Right lobe of liver (tissue), 6 donors: Measurements from ENCODE around the gene PDIA2. TPM values are rescaled to one million over a fixed set of nuclear protein-coding genes. Genes with fewer than 3 reads are reported as not detected.
A peak's percentile ranks its signal among the peaks of the same experiment; 100 is the strongest.

Source experiments
- ATAC-seq, 4 donors: fragments of 200-7000 bp; cut with Tn5 transposase; one replicate each; pipeline ENCODE4 v1.9.1; 2020; ENCODE audit warnings: mild to moderate bottlenecking in 4 of 4, moderate library complexity in 4 of 4
- DNase-seq, 3 donors: peaks; one replicate each; pipeline ENCODE4 v3.0.0-alpha.2; 2020
- H3K27ac ChIP-seq, 3 donors: fragments of 200-600 bp; one replicate each; pipeline ENCODE4 v1.8.0; 2022
- H3K27me3 ChIP-seq, 2 donors: fragments of 200-600 bp; one replicate each; pipeline ENCODE4 v1.8.0; 2022
- H3K36me3 ChIP-seq, 4 donors: fragments of 200-600 bp; sonication (generic) in 1 of 4; one replicate each; pipeline versions ENCODE4 v1.5.1 to v1.8.0; 2017 to 2022; ENCODE audit warnings: control low read depth in 1 of 4
- H3K4me1 ChIP-seq, 4 donors: fragments of 200-600 bp; sonication (generic) in 1 of 4; one replicate each; pipeline versions ENCODE4 v1.5.1 to v1.8.0; 2017 to 2022; ENCODE audit warnings: control low read depth in 1 of 4
- H3K4me3 ChIP-seq, 3 donors: fragments of 200-600 bp; one replicate each; pipeline ENCODE4 v1.8.0; 2022
- H3K9me3 ChIP-seq, 4 donors: fragments of 200-600 bp; sonication (generic) in 1 of 4; one replicate each; pipeline versions ENCODE4 v1.5.1 to v1.8.0; 2017 to 2022; ENCODE audit warnings: control low read depth in 1 of 4
- POLR2A ChIP-seq: fragments of 450-650 bp; IDR thresholded peaks from one replicate; pipeline ENCODE4 v1.6.1; 2017; ENCODE audit warnings: antibody characterized with exemption, mild to moderate bottlenecking
- WGBS: methylation state at CpG from one replicate; pipeline ENCODE4 v1.1.6; 2018; ENCODE audit warnings: low coverage, low lambda C conversion rate; ENCODE audit not compliant: insufficient coverage; ENCODE audit errors: missing lambda C conversion rate; 5-methylcytosine and 5-hydroxymethylcytosine counted together
- intact Hi-C, 2 donors: fragments of 100-400 bp; cut with DNase I; formaldehyde crosslinking; loops; one replicate each; pipeline versions ENCODE4 v1.11.2 to v1.14.1; 2022
- total RNA-seq, 6 experiments: library from RNA; depleted of rRNA in 2 of 6; stranded (reverse); fragments of >200 nt in 2 of 6; fragmentation: NEBNext Ultra II Directional in 3 of 6; extraction: Animal tissue kit (Norgen Biotek cat#: 25700) in 3 of 6; gene quantifications; one replicate each; pipeline versions ENCODE4 v1.1.0 to v1.2.4, GENCODE V29; 2016 to 2023
- TF ChIP-seq, protein P1 (sequence below), 4 donors: fragments of 200-600 bp in 3 of 4; fragments of 450-650 bp in 1 of 4; IDR thresholded peaks; one replicate each; pipeline versions ENCODE4 v1.5.1 to v1.8.0; 2016 to 2022; ENCODE audit warnings: antibody characterized with exemption in 4 of 4, mild to moderate bottlenecking in 2 of 4
- donor health status: DM: no; HTN: yes; CAD: no.
- donor health status: DM: no; HTN: no; CAD: no.
- donor health status: DM: no; HTN: no; CAD: no.
- donor health status: DM: no; HTN: yes; CAD: no.
- donor health status: DM: no; HTN: yes; CAD: no.

PDIA2 gene
- total RNA-seq, 6 experiments from 2014 or later = not detected

DNA sequence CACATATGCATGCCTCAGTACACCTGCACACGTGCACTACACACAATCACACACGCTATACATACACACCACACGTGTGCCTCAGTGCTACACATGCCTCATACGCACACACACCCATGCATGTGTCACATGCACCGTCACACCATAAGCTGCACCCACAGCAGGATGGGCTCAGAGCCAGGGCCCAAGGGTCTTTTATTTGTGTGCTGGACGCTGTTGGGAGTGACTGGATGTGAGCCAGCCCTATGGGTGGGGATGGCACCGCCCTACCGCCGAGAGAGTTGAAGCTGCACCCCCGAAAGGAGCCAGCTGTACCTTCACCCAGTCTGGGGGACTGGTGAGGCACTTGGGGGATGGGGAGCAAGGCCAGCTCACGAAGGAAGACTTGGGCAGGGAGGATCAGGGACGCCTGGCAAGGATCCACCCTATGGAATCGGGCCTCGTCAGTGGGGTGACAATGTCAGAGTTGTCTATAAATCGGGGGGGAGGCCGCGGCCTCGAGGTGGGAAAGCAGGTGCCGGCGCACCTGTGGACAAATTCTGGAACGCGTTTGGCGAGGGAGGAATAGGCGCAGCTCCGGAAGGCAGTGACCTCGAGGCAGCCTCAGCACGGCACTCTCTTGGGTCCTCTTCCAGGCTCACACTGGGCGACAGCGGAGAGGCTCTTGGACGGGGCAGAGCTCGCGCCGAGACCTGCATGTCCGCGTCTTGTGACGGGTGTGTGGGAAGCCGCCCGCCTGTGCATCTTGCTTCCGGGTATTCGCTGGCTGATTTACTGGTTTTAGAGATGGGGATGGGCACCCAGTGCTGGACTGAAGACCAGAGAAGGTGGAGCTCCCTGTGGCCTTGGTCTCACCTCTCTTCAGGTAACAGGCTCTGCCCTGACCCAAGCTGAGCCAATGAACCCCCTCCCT, 14.6 kb upstream of the PDIA2 start:
- WGBS = 56% methylated on average over 9 of the region's 40 CpGs
- Histone ChIP-seq H3K27me3 (no peaks in the 10 kb centered on the region), H3K4me3 (no peak overlapping the region), H3K36me3 (peaks cover 0 to 4% (median under 1%) of the 10 kb centered on the region in 4 donors), H3K27ac (no peak overlapping the region), H3K9me3 (no peaks in the 10 kb centered on the region), H3K4me1 (no peaks in the 10 kb centered on the region)
- intact Hi-C loops = no loop called here
- DNase-seq = no peak
- TF ChIP-seq POLR2A = no peak
- ATAC-seq = no peak

DNA sequence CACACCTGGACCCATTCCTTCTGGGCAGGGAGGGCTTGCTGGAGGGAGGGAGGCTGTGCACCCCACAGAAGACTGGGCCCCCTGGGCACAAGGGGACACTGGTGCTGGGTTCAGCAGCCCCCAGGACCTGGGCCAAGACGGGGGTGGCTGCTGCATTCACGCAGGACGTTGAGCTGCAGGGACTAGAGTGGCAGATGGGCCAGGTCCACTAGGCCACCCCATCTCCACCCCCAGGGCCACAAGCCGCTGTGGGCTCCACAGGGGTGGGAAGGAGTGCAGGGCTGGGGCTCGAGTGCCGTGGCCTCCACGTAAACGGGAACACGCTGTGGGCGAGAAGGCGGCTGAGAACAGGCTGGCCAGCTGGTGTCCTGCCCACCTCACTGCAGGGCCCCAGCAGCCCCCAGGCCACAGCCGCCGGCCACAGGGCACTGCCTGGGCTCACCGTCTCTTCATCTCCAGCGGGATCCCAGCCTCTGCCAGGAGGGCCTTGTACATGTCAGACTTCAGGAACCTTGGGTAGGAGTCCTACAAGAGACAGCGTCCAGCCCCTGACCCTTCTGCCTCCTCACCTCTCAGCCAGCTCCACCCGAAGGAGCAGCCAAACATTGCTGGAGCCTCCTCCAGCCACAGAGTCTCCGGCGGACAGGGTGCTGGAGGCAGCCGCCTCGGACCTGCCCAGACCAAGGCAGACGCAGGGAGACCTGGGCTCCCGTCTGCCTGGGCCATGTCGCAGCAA, 13.7 kb upstream of the PDIA2 start:
- intact Hi-C loops = no loop called here
- H3K36me3 ChIP-seq = no peaks in the 10 kb centered on the region
- no peaks in the 10 kb centered on the region for H3K9me3 ChIP-seq
- WGBS = 40% methylated on average over 3 of the region's 24 CpGs
- no peak overlapping the region for H3K27ac ChIP-seq
- H3K4me3 ChIP-seq = no peak overlapping the region
- no peaks in the 10 kb centered on the region for H3K4me1 ChIP-seq
- no peak for TF ChIP-seq POLR2A
- TF ChIP-seq, protein P1, sequence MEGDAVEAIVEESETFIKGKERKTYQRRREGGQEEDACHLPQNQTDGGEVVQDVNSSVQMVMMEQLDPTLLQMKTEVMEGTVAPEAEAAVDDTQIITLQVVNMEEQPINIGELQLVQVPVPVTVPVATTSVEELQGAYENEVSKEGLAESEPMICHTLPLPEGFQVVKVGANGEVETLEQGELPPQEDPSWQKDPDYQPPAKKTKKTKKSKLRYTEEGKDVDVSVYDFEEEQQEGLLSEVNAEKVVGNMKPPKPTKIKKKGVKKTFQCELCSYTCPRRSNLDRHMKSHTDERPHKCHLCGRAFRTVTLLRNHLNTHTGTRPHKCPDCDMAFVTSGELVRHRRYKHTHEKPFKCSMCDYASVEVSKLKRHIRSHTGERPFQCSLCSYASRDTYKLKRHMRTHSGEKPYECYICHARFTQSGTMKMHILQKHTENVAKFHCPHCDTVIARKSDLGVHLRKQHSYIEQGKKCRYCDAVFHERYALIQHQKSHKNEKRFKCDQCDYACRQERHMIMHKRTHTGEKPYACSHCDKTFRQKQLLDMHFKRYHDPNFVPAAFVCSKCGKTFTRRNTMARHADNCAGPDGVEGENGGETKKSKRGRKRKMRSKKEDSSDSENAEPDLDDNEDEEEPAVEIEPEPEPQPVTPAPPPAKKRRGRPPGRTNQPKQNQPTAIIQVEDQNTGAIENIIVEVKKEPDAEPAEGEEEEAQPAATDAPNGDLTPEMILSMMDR (IDR thresholded peaks at IDR 0.05) = no peak
- no peak for DNase-seq
- H3K27me3 ChIP-seq = peaks cover 0 to under 1% of the 10 kb centered on the region in 2 donors
- ATAC-seq = no peak

DNA sequence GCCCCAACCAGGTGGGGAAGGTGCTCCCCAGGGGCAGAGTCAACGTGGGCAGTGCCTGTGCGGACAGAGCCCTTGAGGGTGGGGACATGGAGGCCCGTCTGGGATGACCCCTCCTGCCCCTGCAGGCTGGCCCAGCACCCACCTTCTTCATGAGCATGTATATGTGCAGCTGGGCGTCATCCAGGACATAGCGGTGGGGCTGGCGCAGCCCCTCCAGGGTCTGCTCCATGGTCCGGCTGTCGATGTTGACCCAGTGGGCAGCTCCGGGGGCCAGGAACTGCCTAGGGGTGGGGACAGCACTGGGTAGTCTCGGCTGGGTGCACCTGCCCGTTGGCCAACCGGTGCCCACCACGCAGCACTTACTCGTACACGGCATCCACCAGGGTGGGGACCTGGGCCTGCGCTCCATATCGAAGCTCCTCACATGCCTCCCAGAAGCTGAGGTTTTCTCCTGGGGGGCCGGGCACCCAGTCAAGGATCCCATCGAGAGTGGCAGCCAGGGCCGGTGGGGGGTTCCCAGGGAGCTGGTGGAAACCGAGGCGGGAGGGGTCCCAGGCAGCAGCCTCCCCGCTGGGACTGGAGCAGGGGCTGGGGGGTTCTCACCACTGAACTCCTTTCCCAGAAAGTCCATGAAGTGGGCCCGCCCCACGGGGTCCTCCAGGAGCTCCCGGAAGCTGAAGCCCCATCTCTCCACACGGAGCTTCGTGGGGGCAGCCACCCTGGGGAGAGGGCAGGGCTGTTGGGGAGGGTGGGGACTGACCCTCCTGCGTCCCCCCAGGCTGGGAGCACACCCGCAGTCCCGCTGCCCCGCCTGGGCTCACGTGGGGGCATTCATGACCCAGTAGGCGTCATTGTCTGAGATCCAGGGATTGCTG, 12.3 kb upstream of the PDIA2 start:
- Histone ChIP-seq H3K4me3 (no peak overlapping the region), H3K27ac (no peak overlapping the region), H3K36me3 (no peaks in the 10 kb centered on the region), H3K9me3 (no peaks in the 10 kb centered on the region), H3K4me1 (peaks cover 0 to 5% (median 0%) of the 10 kb centered on the region in 4 donors), H3K27me3 (peaks cover 0 to 4% of the 10 kb centered on the region in 2 donors)
- DNase-seq = no peak
- TF ChIP-seq, protein P1 (IDR thresholded peaks at IDR 0.05) = no peak
- TF ChIP-seq POLR2A = no peak
- intact Hi-C loops = no loop called here
- WGBS = no CpG with 5 or more reads among the region's 34 CpGs
- no peak for ATAC-seq

DNA sequence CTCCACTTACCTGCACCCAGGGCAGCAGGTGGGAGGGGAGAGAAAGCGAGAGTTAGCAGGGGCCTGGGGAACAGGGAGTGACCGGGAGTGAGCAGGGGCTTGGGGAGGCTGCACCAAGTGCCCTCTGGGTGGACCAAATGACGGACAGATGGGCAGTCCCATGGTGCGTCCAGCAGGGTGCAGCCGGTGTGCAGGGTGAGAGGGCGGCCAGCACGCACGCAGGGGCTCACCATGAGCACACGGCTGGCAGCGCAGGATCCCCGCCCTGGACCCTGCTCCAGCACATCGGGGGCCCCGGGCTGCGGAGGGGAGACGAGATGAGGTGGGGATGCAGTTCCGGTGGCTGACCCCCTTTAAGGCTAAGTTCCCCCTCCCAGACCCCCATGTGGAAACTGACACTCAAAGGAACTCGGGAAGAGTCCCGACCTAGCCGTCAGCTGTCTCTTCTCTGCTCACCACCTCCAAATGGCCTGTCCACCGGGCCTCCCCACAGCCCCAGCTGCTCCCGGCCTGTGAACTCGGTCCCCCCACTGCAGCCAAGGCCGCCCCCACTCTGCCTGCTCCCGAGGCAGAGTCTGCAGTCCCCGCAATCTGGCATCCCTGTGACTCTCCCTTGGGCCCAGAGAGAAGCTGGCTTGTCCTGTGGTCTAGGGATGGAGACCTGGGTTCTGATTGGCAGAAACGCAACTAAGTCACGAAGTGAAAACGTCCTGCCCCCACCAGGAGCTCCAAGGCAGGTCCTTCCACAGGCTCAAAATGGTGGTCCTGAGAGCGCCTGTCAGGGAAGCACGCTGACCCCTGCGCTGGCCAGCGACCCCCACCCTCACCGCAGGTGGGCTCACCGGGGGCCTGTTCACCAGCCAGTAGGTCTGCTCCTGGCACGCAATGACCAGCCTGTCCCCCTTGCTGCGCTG, 10.1 kb upstream of the PDIA2 start:
- peaks cover 0 to 4% of the 10 kb centered on the region in 2 donors for H3K27me3 ChIP-seq
- H3K4me3 ChIP-seq = no peak overlapping the region
- no peak for TF ChIP-seq POLR2A
- TF ChIP-seq, protein P1 (IDR thresholded peaks at IDR 0.05) = no peak
- H3K36me3 ChIP-seq = no peaks in the 10 kb centered on the region
- intact Hi-C loops = no loop called here
- H3K27ac ChIP-seq = no peak overlapping the region
- ATAC-seq (peak in 1 of 4 donors; percentile 12), DNase-seq (no peak)
- peaks cover 0 to 5% (median 0%) of the 10 kb centered on the region in 4 donors for H3K4me1 ChIP-seq
- 77% methylated on average over 10 of the region's 36 CpGs for WGBS
- no peaks in the 10 kb centered on the region for H3K9me3 ChIP-seq
